Islet precursor cell (in vitro differentiated cells): ENCODE measurements around the gene DRICH1.
A peak's percentile ranks its signal among the peaks of the same experiment; 100 is the strongest.
"Not testable (repeated sequence)": the region's sequence is repeated elsewhere in the genome, so short reads cannot be mapped to it uniquely, and the experiment has no call there.

Experiments
- DNase-seq: peaks from one replicate; pipeline ENCODE4 v3.0.0-alpha.2; 2018

Gene DRICH1

GRCh38 chr22:23595904-23596303 lies 36.2 kb downstream of the DRICH1 start:
- not testable (repeated sequence) for DNase-seq

- no peak for DNase-seq
Observed at GRCh38 chr22:23591846-23592245, 40.3 kb downstream of the DRICH1 start.

DNA sequence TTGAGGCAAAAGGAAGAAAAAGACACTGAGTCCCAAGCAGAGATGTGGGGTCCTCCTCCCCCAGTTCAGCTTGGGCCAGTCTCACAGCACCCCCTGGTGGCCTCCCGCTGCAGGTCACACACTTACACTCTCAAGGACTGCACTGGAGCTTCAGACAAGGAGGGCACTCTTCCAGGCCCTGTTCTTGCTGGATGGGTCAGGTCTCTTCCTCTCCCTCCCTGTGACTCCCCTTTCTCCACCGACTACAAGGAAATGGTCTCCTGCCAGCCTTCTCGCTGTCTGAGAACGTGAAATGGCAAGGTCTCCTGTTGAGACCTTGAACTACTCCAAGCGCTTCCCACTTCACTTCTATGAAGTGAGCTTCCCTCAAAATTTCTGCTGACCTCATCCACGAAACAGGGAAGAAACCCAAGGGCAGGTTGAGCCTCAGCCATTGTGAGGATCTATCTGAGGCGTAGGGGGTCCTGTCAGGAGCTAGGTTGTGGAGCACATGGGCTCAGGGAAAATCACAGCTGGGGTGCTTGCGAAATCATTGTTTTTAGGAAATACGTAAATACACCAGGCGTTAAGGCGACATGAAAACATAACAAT lies 40.8 kb downstream of the DRICH1 start:
- peak; percentile 80 for DNase-seq

- DNase-seq, result no peak
Observed at GRCh38 chr22:23583836-23584235, 48.3 kb downstream of the DRICH1 start.

DNA sequence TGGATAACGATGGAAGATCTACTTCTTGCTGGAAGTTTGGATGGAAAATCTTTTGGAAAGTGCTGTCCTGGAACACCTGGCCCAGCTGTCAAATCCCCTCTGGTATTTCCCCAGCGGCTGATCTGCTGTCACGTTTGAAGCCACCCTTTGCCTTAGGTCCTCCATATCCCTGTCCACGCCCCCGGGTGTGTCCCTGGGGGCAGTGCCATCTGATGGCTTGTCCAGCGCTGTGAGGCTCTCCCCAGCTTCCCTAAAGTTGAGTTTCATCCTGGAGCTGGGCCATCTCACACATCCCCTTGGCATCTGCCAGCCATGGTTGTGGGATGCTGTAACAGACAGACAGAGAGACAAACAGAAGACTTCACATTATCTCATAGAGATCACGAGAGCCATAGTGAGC lies 49.0 kb downstream of the DRICH1 start:
- no peak for DNase-seq

- no peak for DNase-seq
Observed at GRCh38 chr22:23581260-23581650, 50.9 kb downstream of the DRICH1 start.

DNA sequence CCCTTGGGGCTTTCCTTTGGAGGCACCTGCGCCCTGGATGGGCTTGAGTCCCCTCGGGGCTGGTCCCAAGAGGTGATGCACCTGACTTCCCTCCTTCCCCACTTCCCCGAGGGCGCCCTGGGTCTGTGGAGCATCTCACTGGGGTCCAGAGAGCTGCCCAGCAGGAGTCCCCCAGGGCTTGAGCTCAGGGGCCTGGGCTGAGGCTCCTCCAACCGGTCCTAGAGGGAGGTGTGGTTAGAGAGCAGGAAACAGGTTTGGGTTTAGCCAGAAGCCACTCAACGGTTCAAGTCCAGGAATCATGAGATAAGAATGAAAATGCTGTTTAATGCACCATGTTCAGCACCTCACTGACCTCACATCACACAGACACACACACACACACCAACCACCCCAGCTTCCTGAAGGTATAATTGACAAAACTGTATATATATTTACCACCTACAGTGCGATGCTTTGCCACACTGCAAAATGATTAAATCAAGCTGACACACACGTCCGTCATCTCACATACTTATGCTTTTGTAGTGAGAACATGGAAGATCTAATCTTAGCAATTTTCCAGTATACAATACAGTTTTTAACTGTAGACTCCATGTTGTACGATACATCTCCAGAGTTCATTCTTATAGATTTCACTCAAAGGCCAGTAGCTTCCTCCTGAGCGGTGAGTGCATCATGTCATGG lies 51.4 kb downstream of the DRICH1 start:
- DNase-seq, result no peak

DNA sequence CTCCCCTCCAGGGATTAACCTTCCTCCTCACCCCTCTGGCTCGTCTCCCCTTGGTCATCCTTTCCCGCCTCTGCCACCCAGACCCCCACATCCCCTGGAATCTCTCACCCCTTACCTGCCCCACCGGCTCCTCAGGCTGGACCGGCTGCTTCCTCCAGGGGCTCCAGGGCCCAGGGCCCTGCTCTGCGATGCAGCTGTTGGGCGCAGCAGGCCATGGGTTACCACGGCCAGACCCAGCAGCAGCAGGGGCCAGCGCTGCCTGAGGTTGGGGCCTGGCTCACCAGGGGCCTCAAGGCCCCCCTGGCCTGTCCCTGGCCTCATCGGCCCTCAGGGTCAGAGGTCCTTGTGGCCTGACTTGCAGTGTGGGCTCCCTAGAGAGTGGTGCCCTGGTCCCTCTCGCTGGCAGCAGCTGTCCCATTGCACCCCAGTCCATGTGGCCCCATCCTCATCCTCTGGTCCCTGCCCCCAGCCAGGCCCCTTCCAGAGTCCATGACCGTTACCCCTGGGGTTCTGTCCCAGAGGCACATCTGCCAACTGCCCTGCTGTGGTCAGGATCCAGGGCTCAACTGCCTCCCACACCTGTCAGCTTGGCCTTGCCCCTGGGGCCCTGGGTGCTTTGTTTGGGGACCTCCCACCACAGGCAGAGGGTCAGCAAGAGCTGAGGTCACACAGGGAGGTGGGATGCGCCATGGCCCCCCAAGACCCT lies 52.1 kb downstream of the DRICH1 start, which contains the start of gene IGLL1:
Gene IGLL1, minus strand, starts transcription at position 421 of the 706 bp plus-strand sequence. Its CDS starts 100 bp downstream, at position 321.
- DNase-seq, result no peak

- no peak for DNase-seq
Observed at GRCh38 chr22:23579280-23579679, 52.8 kb downstream of the DRICH1 start.

- DNase-seq, result no peak
Observed at GRCh38 chr22:23578306-23578705, 53.8 kb downstream of the DRICH1 start.

DNA sequence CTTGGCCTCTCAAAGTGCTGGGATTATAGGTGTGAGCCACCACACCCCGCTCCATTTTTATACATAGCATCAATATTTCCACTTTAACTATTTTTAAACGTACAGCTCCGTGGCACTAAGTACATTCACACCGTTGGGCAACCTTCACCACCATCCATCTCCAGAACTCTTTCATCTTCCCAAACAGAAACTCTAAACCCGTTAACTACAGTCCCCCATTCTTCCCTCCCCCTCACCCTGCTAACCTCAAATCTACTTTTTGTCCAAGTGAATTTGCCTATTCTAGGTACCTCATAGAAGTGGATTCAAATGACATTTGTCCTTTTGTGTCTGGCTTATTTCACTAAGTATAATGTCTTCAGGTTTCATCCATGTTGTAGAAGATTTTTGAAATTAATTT lies 55.4 kb downstream of the DRICH1 start:
- DNase-seq, result no peak

GRCh38 chr22:23575601-23576000 lies 56.5 kb downstream of the DRICH1 start:
- no peak for DNase-seq

DNA sequence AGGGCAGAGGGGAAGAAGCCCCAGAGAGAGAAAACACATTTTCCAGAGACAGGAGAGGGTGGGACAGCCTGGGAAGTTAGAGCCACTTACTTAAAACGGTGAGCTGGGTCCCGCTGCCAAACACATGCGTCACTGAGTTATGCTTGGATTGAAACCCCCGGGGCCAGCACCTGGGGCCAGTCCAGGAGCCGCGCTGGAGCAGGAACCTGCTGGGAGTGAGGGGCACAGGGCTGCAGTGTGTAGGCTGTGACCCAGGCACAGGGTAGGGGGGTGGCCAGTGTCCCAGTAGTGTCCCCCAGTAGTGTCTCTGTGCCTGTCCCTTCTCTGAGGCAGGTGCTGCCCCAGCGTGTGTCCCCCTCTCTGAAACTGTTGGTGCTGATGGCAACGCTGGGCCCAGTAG lies 57.2 kb downstream of the DRICH1 start:
- no peak for DNase-seq

DNA sequence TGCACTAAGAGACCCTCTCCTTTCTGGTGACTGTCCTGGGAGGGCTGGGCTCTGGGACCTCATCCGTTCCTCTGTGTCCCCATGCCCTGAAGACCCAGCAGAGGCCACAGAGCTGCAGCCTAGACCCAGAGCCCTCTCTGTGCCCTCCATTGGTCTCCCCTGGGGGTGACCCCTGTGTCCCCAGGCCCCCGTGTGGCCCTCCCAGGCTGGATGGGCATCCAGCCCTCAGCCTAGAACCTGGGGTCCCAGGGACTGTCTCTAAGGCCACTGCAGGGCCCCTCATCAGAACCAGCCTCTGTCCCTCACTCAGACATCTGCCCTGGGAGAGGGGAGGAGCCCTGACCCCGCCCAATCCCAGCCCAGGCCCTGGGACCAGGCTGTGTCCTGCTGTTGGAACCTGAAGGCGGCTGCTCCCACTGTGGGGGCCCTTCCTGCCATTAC lies 57.7 kb downstream of the DRICH1 start:
- no peak for DNase-seq

- DNase-seq, result not testable (repeated sequence)
Observed at GRCh38 chr22:23573701-23574235, 58.4 kb downstream of the DRICH1 start.

DNA sequence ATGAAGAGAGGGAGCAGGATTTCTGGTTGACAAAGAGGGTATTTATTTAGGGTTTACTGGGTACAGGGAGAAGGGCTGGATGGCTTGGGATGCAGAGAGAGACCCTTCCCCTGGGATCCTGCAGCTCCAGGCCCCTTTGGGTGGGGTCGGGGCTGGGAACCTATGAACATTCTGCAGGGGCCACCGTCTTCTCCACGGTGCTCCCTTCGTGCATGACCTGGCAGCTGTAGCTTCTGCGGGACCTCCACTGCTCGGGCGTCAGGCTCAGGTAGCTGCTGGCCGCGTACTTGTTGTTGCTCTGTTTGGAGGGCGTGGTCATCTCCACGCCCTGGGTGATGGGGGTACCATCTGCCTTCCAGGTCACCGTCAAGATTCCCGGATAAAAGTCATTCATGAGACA lies 59.0 kb downstream of the DRICH1 start:
- DNase-seq, result not testable (repeated sequence)

DNA sequence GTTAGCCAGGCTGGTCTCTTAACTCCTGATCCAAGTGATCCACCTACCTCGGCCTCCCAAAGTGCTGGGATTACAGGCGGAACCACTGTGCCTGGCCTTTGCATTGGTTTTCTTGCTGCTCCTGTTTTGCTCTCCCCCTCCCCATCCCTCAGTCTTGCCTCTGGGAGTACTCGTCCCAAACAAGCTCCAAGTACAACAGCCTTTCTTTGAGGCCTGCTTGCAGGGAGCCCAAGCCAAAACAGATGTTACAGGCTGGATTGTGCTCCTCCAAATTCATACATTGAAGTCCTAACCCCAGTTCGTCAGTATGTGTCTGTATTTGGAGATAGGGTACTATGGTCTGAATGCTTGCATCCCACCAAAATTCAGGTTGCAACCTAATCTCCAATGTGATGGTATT lies 60.6 kb downstream of the DRICH1 start:
- no peak for DNase-seq

GRCh38 chr22:23570681-23571080 lies 61.4 kb downstream of the DRICH1 start:
- no peak for DNase-seq

- DNase-seq, result no peak
Observed at GRCh38 chr22:23569716-23570115, 62.4 kb downstream of the DRICH1 start.

DNA sequence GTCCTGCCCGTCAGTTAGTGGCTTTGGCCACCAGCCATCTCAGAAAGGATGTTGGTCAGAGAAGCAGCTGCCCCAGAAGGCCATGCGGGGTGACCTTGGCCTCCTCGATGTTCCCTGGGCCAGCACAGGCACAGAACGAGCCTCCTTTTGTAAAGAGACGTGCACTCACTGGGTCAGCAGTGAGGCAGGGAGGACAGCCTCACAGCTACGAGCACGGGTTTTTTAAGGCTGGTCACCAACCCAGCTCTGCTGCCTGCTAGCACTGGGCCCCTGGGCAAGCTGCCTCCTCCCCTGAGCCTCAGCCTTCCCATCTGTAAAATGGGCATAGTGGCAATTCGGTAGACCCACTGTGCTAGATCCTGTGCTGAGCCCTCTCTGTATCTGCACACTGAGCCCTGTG lies 62.8 kb downstream of the DRICH1 start:
- no peak for DNase-seq

DNA sequence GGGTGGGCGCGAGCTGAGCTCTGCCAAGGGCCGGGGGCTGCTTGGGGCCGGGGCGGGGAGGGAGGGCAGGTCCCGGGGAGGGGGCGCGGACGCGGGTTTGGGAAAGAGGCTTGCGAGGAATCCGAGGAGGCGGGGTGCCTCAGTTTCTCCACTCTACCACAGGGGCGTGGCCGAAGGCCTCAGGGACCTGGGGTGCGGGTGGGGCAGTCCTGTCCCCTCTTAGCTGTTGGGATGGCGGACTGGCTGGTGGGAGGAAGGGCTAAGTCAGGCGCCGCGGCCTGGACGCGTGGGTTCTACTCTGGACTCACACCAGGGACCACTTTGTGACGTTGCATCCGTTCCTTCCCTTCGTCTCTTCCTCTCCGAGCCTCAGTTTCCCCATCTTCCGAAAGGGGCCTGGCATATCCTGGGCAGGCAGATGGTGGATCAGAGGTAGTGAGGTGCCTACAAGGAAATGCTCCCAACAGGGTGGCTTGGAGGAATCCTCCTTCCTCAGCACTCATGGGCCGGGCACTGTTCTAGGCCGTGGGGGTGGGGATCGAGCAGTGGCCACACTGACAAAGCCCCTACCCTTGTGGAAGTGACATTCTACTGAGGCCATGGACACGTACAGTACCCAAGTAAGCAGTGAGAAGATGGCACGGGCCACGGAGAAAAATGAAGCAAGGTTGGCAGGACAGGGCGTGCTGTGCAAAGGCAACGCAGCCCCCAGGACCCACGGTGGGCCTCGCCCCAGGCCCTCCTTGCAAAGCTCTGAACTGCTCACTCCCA lies 65.2 kb downstream of the DRICH1 start:
- DNase-seq, result no peak

GRCh38 chr22:23565915-23566704 lies 66.0 kb downstream of the DRICH1 start:
- peak; percentile 67 for DNase-seq
